WI38 (cell line): ENCODE results near the gene SPOPL.

Source experiments
- H3K4me3 ChIP-seq: 2 replicates; pipeline ENCODE4 v1.5.1; 2011; ENCODE audit warnings: low read depth, mild to moderate bottlenecking, control low read depth, low read length
- CTCF ChIP-seq: IDR thresholded peaks from 2 replicates; pipeline ENCODE4 v1.5.1; 2012; ENCODE audit warnings: low read depth, mild to moderate bottlenecking, control low read depth, low read length

Gene SPOPL

DNA sequence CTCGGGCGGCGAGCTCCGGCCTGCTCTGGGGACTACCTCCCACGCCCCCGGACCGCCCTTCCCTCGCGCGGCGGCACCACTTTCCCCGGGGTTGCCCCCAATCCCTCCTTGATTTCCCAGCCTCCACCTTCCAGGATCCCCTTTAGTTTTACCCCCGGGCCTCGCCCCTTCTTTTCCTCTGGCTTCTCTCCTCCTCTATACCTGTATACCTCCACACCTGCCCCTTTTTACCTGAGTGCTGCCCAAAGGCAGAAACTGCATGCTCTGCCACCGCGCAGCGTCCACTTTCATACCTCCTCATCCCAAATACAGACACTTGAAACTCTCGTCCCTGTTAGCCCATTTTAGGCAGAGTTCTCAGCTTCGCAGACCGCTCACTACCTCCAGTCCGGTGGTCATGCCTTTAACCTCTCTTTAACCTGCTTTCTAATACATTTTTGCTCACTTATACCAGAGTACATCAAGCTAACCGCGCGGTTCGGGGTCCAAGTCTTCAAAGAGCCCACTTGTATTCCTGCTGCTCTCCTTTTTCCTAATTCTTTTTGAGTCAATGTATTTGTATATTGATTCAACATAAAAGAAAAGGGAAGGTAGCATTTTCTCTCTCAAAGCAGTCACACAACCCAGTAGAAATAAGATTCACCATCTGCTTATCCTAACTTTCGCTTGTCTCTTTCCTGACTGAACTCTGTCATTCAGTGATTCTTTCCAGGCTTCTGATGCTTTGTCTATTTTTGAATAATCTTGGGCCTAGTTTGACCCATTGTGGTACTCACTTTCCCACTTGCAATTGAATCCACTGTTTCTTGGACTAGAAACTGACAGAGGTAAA lies 901 bp downstream of the SPOPL start:
- TF ChIP-seq CTCF, result no peak
- H3K4me3 ChIP-seq, result peak overlapping the region; percentile 85

- peak overlapping the region; percentile 85 for H3K4me3 ChIP-seq
- TF ChIP-seq CTCF, result no peak
Observed at GRCh38 chr2:138503087-138503442, 1.5 kb downstream of the SPOPL start.

- no peak for TF ChIP-seq CTCF
- H3K4me3 ChIP-seq, result no peak overlapping the region
Observed at GRCh38 chr2:138503652-138504051, 2.1 kb downstream of the SPOPL start.

DNA sequence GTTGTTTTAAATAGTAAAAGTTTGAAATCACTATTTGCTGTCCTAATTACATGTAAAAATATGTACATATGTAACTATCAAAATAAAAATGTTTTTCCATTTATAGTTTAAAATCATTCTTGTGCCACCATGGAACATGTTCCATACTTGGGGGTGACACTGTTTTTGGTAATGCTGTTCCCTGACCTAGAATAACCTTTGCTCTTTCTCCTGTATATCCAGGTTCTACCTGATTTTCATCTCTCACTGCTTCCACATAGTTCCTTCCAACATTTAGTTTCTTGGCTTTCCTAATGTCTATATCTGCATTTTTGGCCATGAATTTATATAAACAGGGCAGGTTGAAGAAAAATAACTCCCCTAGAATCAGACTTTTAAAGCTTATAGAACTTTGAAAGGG lies 2.5 kb downstream of the SPOPL start:
- no peak for TF ChIP-seq CTCF
- no peak overlapping the region for H3K4me3 ChIP-seq

DNA sequence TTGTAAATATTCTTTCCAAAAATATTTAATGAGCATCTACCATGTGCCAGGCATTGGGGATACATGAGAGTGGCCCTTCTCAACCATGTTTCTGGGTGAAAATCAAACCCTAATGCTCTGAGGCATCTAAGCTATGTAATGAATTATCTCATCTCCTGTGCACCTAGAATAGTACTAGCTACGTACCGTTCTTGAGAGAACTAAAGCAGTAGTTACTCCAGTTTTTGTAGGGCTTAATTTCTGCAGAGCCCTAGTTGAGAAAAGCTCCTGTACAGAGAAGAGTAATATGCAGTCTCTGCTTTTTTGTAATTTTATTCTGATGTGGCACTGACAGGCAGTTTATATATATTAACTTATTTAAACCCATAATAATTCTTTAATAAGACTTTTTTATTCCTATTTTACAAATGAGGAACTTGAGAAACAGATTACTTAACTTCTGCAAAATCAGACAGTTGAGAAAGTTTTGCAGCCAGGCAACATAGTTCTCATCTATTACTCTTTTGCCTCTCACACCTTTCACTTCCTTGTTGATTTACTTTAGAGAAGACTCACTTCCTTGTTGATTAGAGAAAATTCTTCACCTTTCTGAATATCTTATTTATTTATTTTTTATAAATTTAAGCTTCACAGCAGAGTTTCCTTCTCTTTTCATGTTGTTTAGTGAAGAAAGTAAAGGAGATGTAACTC lies 3.1 kb downstream of the SPOPL start:
- no peak overlapping the region for H3K4me3 ChIP-seq
- TF ChIP-seq CTCF, result no peak

DNA sequence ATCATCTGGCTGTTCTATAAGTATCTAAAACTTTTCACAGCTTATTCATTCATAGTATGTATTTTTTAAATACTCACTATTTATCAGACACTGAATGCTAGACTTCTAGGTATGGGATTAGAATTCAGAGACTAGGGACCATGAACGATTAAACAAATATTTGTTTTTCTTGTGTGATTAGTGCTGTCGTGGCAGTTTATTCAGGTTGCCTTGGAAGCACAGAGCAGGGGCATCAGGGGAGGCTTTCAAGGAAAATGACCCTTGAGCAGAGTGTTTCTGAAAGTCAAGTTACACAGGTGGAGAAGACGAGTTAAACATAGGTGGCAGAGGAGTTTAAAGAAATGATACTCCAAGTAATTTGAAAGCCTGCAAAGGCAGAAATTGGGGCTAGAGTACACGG lies 5.7 kb downstream of the SPOPL start:
- H3K4me3 ChIP-seq, result no peak overlapping the region
- no peak for TF ChIP-seq CTCF

- TF ChIP-seq CTCF, result no peak
- no peak overlapping the region for H3K4me3 ChIP-seq
Observed at GRCh38 chr2:138510319-138510718, 8.7 kb downstream of the SPOPL start.
